NCI-H2171 (cell line): ENCODE data around the gene GLI2.
A peak's percentile ranks its signal among the peaks of the same experiment; 100 is the strongest.

Experiments
- DNase-seq: peaks from one replicate; lab custom pipeline; 2025; lab: John Stamatoyannopoulos, UW

The GLI2 gene

DNA sequence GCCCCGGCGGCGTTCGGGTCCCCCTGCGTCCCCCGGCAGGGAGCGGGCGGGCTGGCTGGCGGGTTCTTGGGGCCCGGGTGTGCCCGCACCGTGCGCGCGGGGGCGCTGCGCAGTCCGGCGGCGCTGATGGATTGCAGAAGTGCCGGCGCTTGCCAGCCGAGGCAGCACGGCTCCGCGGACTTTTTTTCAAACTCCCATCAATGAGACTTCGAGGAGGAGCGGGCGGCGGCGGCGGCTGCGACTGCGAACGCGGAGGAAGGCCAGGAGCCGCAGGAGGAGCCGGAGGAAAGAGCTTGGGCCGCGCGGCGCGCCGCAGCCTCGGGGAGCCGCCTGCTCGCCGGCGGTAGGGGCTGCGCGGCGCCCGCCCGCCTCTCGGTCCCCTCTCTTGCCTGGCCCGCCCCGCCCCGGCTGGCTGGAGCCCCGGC is at the start of gene GLI2:
Gene GLI2 (plus strand): TSS at position 123 of the 425 bp plus-strand sequence. CDS start 61,453 bp downstream, outside the sequence.
- peak; percentile 85 for DNase-seq

- no peak for DNase-seq
Observed at GRCh38 chr2:120685974-120686297, 49.7 kb upstream of the GLI2 start.

DNA sequence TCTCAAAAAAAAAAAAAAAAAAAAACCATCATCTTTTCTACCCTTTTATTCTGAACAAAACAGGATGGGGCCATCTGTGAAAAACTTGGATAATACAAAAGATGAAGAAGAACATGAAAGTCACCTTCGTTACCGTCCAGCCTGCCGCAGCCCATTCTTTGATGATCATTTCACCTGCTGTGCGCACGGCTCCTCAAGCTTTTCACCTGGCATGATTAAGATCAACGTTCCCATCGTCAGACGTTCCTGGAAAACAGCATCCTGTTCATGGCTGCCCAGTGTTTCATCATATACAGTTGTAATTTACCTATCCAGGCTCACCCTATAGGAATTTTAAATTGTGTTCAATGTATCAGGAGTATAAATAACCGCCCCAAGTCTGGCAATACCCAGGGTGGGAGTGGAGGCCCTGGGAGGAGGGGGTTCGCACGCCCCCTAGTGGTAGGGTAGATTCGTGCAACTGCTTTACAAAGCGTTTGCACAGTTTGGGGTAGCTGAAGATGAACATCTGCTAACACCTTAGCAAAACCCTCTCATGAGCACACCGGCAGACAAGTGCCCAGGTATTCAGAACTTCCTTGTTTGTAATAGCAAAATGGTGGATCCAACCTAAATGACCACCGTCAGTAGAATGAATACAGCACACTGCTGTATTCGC is 49.0 kb upstream of the GLI2 start:
- no peak for DNase-seq

DNA sequence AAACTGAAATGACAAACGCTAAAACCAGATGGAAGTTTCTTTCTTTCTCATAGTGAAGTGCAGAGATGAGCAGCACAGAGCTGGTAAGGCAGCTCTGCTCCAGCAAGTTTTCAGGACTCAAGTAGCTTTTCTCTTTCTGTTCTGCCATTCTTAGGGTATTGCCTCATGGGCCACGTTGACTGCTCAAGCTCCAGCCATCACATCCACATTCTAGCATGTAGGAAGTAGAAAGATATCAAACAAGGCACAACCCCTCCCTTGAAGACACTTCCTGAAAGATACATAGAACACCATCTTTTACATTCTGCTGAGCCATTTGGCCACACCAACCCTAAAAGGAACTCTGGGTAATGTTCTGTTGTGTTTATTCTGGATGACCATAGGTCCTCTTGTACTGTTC is 48.5 kb upstream of the GLI2 start:
- DNase-seq, result no peak

- no peak for DNase-seq
Observed at GRCh38 chr2:120690521-120690920, 45.1 kb upstream of the GLI2 start.

GRCh38 chr2:120691410-120691809 is 44.3 kb upstream of the GLI2 start:
- peak; percentile 46 for DNase-seq

DNA sequence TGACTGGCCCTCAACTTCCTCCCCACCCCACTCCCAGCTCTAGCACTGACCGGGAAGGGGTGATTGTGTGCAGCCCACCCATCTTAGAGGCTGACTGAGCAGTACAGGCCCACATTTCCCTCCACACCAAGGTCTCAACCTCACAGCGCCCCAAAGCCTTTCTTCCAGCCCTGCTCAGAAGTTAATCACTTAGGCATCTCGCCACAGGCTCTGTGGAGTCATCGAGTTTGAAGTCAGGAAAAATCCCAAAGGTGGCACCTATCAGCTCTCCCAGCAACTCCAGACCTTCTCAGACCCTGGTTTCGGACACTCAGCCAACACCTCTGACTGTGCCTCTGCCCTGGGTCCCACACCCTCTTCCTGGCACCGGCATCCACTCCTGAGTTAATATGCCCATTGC is 43.0 kb upstream of the GLI2 start:
- DNase-seq, result no peak

GRCh38 chr2:120693121-120693520 is 42.5 kb upstream of the GLI2 start:
- DNase-seq, result no peak

DNA sequence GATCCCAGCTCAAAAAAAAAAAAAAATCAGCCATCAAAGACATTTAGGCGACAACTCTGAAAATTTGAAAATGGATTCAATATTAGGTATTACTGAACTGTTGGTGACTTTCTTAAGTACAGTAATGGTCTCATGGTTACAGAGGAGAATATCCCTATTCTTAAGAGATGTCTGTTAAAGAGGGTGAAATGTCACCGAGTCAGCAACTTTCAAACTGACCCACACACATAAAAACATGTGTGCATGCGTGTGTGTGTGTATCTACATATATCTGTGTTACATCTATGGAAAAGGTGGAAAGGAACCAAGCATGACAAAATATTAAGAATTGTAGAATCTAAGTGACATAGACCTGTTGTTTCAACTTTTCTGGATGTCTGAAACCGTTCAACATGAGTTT is 41.6 kb upstream of the GLI2 start:
- no peak for DNase-seq

DNA sequence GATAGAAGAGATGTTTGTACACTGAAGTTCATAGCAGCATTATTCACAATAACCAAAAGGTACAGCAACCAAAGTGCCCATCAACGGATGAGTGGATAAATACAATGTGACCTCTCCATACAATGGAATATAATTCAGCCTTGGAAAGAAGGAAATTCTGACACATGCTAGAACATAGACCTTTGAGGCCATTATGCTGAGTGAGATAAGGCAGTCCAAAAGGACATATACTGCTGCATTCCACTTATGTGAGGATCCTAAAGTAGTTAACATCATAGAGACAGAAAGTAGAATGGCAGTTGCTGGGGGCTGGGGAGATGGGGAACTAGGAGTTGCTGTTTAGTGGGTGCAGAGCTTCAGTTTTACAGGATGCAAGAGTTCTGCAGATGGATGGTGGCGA is 38.2 kb upstream of the GLI2 start:
- no peak for DNase-seq

- DNase-seq, result no peak
Observed at GRCh38 chr2:120699292-120699691, 36.4 kb upstream of the GLI2 start.

DNA sequence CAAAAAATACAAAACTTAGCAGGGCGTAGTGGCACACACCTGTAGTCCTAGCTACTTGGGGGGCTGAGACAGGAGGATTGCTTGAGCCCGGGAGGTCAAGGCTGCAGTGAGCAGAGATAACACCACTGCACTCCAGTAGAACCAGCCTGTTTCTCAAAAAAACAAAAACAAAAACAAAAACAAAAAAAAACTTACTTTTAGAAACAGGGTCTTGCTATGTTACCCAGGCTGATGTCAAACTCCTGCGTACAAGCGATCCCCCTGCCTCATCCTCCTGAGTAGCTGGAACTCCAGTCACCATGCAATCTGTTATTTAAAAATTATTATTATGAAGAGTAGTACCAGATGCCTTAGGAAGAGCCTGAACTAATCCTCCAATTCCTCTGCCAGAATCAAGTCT is 35.0 kb upstream of the GLI2 start:
- DNase-seq, result no peak

DNA sequence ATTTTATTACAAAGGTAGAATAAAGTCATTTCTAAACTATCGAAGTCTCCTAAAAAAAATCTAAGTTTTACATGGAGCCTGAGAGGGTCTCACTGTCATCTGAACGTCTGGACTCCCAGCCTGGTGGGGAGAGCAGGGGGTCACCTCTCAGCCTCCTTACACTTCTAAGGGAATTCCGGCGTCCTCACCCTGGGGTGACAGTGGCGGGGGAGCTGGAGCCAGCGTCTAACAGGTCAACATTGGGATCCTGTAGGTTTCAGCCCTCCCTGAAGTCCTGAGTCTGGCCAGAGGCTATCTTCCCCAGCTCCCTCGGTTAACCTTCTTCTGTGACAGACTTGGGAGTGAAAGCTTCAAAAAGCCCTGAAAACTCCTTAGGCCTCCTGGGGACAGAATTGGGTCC is 34.6 kb upstream of the GLI2 start:
- no peak for DNase-seq

GRCh38 chr2:120701499-120701898 is 34.2 kb upstream of the GLI2 start:
- no peak for DNase-seq

DNA sequence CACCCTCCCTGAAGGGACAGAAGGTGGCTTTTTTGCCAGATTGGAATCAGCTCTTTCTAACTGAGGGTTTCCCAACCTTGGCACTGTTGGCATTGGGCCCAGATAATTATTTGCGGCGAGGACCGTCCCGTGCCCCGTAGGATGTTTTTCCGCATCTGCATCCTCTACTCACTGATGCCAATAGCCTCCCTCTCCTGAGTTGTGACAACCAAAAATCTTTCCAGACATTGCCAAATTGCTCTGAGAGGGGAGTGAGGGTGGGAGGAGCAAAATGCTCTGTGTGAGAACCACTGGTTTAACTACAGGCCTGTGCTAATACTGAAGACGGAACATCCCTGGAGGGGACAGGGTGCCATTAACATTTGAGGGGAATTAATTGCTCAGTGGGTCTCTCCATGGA is 33.6 kb upstream of the GLI2 start:
- DNase-seq, result no peak

- no peak for DNase-seq
Observed at GRCh38 chr2:120702801-120703200, 32.9 kb upstream of the GLI2 start.

- no peak for DNase-seq
Observed at GRCh38 chr2:120703330-120703994, 32.2 kb upstream of the GLI2 start.

DNA sequence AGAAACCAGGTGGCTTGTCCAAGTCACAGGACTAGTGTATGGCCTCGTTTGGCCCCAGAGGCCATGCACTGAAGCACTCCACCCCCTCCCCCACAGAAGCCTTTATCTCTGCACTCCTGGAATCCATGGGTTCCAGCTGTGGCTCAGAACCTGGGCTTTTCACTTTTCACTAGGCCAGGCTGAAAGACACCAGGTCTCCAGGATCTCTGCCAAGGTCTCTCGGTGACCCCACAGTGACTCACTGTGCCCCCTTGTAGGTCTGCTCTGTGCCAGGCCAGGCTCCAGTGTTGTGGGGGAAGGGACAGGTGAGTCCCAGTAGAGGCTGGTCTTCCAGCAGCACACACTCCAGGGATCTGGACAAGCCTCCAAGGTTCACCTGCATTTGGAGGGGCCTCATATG is 31.0 kb upstream of the GLI2 start:
- DNase-seq, result no peak

DNA sequence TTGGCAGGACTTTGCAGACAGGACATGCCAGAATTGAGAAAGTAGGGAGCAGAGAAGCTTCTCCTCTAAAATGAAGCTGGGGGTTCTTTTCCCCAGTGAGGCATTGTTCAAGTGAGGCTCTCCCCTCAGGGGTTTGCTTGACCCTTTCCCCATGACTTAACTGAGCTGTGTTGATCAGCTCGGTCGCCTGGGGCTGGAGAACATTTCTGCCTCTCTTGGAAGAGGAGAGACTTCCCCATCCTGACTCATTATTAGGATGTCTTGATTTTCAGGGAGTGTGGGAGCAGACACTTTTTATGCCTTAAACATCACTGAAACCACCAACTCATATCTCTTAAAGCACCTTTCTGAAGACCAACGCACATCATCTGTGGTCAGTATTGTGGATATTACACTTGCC is 27.9 kb upstream of the GLI2 start:
- DNase-seq, result no peak

DNA sequence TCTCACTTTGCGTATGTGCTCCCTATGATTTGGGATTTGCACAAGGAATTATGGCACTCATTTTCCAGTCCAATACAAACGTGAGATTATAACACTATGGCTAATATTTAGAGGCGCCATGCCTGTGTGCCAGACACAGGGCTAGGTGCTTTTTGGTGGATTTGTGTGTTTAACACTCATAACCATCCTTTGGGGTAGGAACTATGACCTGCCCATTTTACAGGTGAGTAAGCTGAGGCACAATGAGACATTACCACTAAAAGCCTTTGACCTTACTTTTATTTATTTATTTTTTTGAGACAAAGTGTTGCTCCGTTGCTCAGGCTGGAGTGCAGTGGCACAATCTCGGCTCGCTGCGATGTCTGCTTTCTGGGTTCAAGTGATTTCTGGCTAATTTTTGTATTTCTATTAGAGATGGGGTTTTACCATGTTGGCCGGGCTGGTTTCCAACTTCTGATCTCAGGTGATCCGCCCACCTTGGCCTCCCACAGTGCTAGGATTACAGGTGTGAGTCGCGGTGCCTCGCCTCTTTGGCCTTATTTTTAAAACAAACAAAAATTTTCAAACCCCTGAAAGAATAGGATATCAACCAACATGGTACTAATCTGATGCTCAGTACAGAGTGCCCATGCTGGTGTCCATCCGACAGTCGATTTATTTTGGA is 26.6 kb upstream of the GLI2 start:
- DNase-seq, result no peak

- peak; percentile 29 for DNase-seq
Observed at GRCh38 chr2:120709608-120710041, 26.0 kb upstream of the GLI2 start.

- no peak for DNase-seq
Observed at GRCh38 chr2:120710256-120710655, 25.4 kb upstream of the GLI2 start.

DNA sequence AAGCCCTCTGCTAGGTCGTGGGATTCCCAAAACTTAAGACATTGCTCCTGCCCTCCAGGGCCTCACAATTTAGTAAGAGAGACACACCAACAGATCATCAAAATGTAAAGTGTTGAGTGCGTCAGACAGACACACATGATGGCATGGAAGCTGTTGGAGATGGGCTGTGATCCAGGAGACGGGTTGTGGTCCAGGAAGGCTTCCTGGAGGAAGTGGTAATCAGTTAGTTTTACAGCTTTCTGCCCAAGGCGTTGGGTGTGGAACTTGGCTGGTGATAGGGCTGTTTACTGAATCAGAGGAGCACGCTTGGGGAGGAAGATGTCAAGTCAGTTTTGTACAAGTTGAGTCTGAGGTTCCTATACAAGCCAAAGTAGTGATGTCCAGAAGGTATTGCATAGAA is 24.0 kb upstream of the GLI2 start:
- no peak for DNase-seq
